HL-60 (cell line): ENCODE data around the gene PARD3.

Experiments used
- DNase-seq, 2 experiments: peaks; one replicate each; pipeline ENCODE4 v3.0.0-alpha.2; 2010 to 2020; ENCODE audit warnings: low read depth in 1 of 2, low spot score in 1 of 2
- H3K27ac ChIP-seq: fragments of 250-450 bp; sonication (Bioruptor Pico); replicated peaks from 2 replicates; pipeline ENCODE4 v1.5.1; 2020; ENCODE audit warnings: mild to moderate bottlenecking, moderate library complexity
- H3K27me3 ChIP-seq: fragments of 250-450 bp; sonication (Bioruptor Pico); 2 replicates; pipeline ENCODE4 v1.5.1; 2021; ENCODE audit warnings: mild to moderate bottlenecking, moderate library complexity; ENCODE audit not compliant: insufficient read depth, poor library complexity, severe bottlenecking
- H3K4me3 ChIP-seq: replicated peaks from 2 replicates; pipeline ENCODE4 v1.5.1; 2011; ENCODE audit warnings: mild to moderate bottlenecking, control low read depth, low read length; ENCODE audit not compliant: insufficient read depth
- CTCF ChIP-seq: IDR thresholded peaks from one replicate; pipeline ENCODE4 v1.5.1; 2011; ENCODE audit warnings: low read length, control low read depth, inconsistent platforms; ENCODE audit not compliant: insufficient read depth
- GABPA ChIP-seq: IDR thresholded peaks from 2 replicates; pipeline ENCODE4 v1.6.1; 2012; ENCODE audit warnings: low read depth
- POLR2AphosphoS5 ChIP-seq: IDR thresholded peaks from 2 replicates; pipeline ENCODE4 v1.6.1; 2012; ENCODE audit warnings: low read depth
- REST ChIP-seq: IDR thresholded peaks from 2 replicates; pipeline ENCODE4 v1.6.1; 2012; ENCODE audit warnings: low read depth; ENCODE audit not compliant: insufficient replicate concordance
- SPI1 ChIP-seq: IDR thresholded peaks from 2 replicates; pipeline ENCODE4 v1.6.1; 2012; ENCODE audit warnings: low read depth, mild to moderate bottlenecking, borderline replicate concordance

PARD3 gene

GRCh38 chr10:34364253-34365037, 450.7 kb downstream of the PARD3 start:
- Histone ChIP-seq H3K27me3 (no peaks in the 10 kb centered on the region), H3K4me3 (no peak overlapping the region), H3K27ac (no peak overlapping the region)
- TF ChIP-seq GABPA (no peak), SPI1 (no peak), REST (no peak), CTCF (no peak), POLR2AphosphoS5 (no peak)
- no peak for DNase-seq

GRCh38 chr10:34360984-34361383, 454.1 kb downstream of the PARD3 start:
- H3K4me3 ChIP-seq = no peak overlapping the region
- H3K27me3 ChIP-seq = no peaks in the 10 kb centered on the region
- peak; percentile 29 to 61 for DNase-seq
- H3K27ac ChIP-seq = no peak overlapping the region
- no peak for TF ChIP-seq CTCF
- no peak for TF ChIP-seq REST
- TF ChIP-seq GABPA = no peak
- no peak for TF ChIP-seq POLR2AphosphoS5

- no peak for DNase-seq
- H3K4me3 ChIP-seq = no peak overlapping the region
- H3K27ac ChIP-seq = no peak overlapping the region
- no peaks in the 10 kb centered on the region for H3K27me3 ChIP-seq
- TF ChIP-seq POLR2AphosphoS5 (no peak), SPI1 (no peak), REST (no peak), CTCF (no peak), GABPA (no peak)
These were observed 455.7 kb downstream of the PARD3 start for GRCh38 chr10:34359435-34359813.
